PC-9 (cell line): ENCODE measurements around the gene TRAF3.

Source experiments
- EZH2 ChIP-seq: fragments of 200-600 bp; sonication (generic); IDR thresholded peaks from 2 replicates; pipeline ENCODE4 v1.8.0; 2017; ENCODE audit warnings: antibody characterized with exemption, low read depth
- TF ChIP-seq, protein P1 (sequence below): fragments of 200-600 bp; sonication (generic); conservative IDR thresholded peaks from 2 replicates; pipeline ENCODE4 v1.6.1; 2017; ENCODE audit warnings: mixed run types, antibody characterized with exemption, mild to moderate bottlenecking, moderate library complexity

DNA sequence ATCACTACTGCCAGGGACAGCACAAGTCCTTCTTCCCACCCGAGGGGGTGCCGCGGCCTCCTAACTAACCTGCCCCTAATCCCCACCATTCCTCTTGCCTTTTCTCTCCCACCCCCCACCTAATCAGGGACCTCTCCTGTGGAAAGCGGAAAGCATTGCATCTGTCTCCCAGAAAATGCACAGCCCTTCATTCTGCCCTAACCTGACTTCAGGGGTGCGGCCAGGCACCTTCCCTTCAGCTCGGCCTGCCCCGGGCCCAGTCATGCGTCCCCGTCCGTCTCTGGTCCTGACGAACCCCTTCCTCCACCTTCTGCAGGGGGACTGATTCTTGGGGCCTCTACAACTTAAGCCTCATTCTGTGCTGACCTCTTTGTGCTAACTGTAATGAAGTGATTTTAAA is 43.9 kb upstream of the TRAF3 start:
- TF ChIP-seq, protein P1, sequence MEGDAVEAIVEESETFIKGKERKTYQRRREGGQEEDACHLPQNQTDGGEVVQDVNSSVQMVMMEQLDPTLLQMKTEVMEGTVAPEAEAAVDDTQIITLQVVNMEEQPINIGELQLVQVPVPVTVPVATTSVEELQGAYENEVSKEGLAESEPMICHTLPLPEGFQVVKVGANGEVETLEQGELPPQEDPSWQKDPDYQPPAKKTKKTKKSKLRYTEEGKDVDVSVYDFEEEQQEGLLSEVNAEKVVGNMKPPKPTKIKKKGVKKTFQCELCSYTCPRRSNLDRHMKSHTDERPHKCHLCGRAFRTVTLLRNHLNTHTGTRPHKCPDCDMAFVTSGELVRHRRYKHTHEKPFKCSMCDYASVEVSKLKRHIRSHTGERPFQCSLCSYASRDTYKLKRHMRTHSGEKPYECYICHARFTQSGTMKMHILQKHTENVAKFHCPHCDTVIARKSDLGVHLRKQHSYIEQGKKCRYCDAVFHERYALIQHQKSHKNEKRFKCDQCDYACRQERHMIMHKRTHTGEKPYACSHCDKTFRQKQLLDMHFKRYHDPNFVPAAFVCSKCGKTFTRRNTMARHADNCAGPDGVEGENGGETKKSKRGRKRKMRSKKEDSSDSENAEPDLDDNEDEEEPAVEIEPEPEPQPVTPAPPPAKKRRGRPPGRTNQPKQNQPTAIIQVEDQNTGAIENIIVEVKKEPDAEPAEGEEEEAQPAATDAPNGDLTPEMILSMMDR: no peak
- no peak for TF ChIP-seq EZH2
